ENCODE data around the gene ASMTL.

- no peak for TF ChIP-seq CTCF (IDR thresholded peaks at IDR 0.05)
- TF ChIP-seq POLR2A (IDR thresholded peaks at IDR 0.05), result no peak
- no peak for TF ChIP-seq EP300 (IDR thresholded peaks at IDR 0.05; ENCODE audit: low read depth)
Observed at GRCh38 chrX:1475481-1475880, 22.8 kb upstream of the ASMTL start.
